GM18505 (cell line): ENCODE data around the gene HNRNPA1.
"Not testable (repeated sequence)": the region's sequence is repeated elsewhere in the genome, so short reads cannot be mapped to it uniquely, and the experiment has no call there.

ENCODE experiments used
- ATAC-seq: cut with Tn5 transposase; IDR thresholded peaks from one replicate; pipeline ENCODE4 v1.9.1; 2021; ENCODE audit not compliant: unreplicated experiment
- POLR2A ChIP-seq: IDR thresholded peaks from 4 replicates; pipeline ENCODE4 v1.6.1; 2011; ENCODE audit warnings: borderline replicate concordance; ENCODE audit not compliant: insufficient read depth, insufficient read length; ENCODE audit errors: extremely low read depth

The HNRNPA1 gene

GRCh38 chr12:54259194-54260011 is 21.1 kb upstream of the HNRNPA1 start:
- TF ChIP-seq POLR2A: no peak
- ATAC-seq: peak; percentile 83

- no peak for TF ChIP-seq POLR2A
- ATAC-seq: no peak
Observed at GRCh38 chr12:54261815-54262402, 18.6 kb upstream of the HNRNPA1 start.

GRCh38 chr12:54262403-54262925 is 18.1 kb upstream of the HNRNPA1 start:
- ATAC-seq: no peak
- no peak for TF ChIP-seq POLR2A

- TF ChIP-seq POLR2A: no peak
- ATAC-seq: no peak
Observed at GRCh38 chr12:54265364-54265812, 15.1 kb upstream of the HNRNPA1 start.

GRCh38 chr12:54266852-54267251 is 13.7 kb upstream of the HNRNPA1 start:
- no peak for ATAC-seq
- TF ChIP-seq POLR2A: no peak

- ATAC-seq: no peak
- TF ChIP-seq POLR2A: no peak
Observed at GRCh38 chr12:54270345-54270744, 10.2 kb upstream of the HNRNPA1 start.

- no peak for TF ChIP-seq POLR2A
- ATAC-seq: no peak
Observed at GRCh38 chr12:54272214-54272613, 8.3 kb upstream of the HNRNPA1 start.

GRCh38 chr12:54273981-54274380 is 6.5 kb upstream of the HNRNPA1 start:
- no peak for TF ChIP-seq POLR2A
- no peak for ATAC-seq

- ATAC-seq: no peak
- no peak for TF ChIP-seq POLR2A
Observed at GRCh38 chr12:54276368-54276767, 4.2 kb upstream of the HNRNPA1 start.

- TF ChIP-seq POLR2A: no peak
- no peak for ATAC-seq
Observed at GRCh38 chr12:54277823-54278276, 2.7 kb upstream of the HNRNPA1 start.

- no peak for TF ChIP-seq POLR2A
- ATAC-seq: no peak
Observed at GRCh38 chr12:54279227-54279631, 1.3 kb upstream of the HNRNPA1 start.

GRCh38 chr12:54279632-54280467 is 676 bp upstream of the HNRNPA1 start, which contains the start of gene CBX5:
CBX5 (minus strand) TSS chr12:54280122; CDS start chr12:54257650, 22,472 bp downstream.
- peak; percentile 54 for ATAC-seq
- peak; percentile 87 for TF ChIP-seq POLR2A

GRCh38 chr12:54281261-54281638 is 724 bp downstream of the HNRNPA1 start:
- not testable (repeated sequence) for ATAC-seq

- not testable (repeated sequence) for ATAC-seq
Observed at GRCh38 chr12:54281694-54282093, 1.2 kb downstream of the HNRNPA1 start.
